LNCAP (cell line): Measurements from ENCODE around the gene MRGPRF.

Experiments used
- TF ChIP-seq, protein P1 (sequence below): fragments of 450-650 bp; IDR thresholded peaks from 2 replicates; pipeline ENCODE4 v1.5.1; 2017; ENCODE audit warnings: mild to moderate bottlenecking

MRGPRF gene

GRCh38 chr11:69037544-69037943, 24.5 kb upstream of the MRGPRF start:
- TF ChIP-seq, protein P1, sequence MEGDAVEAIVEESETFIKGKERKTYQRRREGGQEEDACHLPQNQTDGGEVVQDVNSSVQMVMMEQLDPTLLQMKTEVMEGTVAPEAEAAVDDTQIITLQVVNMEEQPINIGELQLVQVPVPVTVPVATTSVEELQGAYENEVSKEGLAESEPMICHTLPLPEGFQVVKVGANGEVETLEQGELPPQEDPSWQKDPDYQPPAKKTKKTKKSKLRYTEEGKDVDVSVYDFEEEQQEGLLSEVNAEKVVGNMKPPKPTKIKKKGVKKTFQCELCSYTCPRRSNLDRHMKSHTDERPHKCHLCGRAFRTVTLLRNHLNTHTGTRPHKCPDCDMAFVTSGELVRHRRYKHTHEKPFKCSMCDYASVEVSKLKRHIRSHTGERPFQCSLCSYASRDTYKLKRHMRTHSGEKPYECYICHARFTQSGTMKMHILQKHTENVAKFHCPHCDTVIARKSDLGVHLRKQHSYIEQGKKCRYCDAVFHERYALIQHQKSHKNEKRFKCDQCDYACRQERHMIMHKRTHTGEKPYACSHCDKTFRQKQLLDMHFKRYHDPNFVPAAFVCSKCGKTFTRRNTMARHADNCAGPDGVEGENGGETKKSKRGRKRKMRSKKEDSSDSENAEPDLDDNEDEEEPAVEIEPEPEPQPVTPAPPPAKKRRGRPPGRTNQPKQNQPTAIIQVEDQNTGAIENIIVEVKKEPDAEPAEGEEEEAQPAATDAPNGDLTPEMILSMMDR: no peak

GRCh38 chr11:69037074-69037473, 24.0 kb upstream of the MRGPRF start:
- TF ChIP-seq, protein P1: no peak

DNA sequence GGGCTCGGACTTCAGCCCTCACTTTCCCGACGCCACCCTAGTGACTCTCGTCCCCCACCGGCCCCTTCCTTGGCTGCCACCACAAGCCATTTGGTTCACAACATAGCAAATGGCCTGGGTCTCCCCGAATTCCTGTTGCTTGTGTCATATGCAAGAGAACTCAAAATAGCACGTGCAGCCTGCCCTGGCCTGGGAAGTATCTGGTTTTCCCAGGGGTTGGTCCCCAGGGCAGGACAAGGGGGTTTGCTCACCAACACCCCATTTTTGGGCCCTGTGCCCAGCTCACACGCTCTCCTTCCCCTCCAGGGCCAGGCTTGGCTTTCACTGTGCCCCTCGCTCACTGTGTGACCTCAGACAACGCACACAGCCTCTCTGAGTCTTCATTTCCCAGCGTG, 22.9 kb upstream of the MRGPRF start:
- TF ChIP-seq, protein P1: no peak

- TF ChIP-seq, protein P1: no peak
Measured at GRCh38 chr11:69035150-69035945, 22.3 kb upstream of the MRGPRF start.

- TF ChIP-seq, protein P1: no peak
Measured at GRCh38 chr11:69034123-69034867, 21.2 kb upstream of the MRGPRF start.

- TF ChIP-seq, protein P1: no peak
Measured at GRCh38 chr11:69033431-69033830, 20.4 kb upstream of the MRGPRF start.

DNA sequence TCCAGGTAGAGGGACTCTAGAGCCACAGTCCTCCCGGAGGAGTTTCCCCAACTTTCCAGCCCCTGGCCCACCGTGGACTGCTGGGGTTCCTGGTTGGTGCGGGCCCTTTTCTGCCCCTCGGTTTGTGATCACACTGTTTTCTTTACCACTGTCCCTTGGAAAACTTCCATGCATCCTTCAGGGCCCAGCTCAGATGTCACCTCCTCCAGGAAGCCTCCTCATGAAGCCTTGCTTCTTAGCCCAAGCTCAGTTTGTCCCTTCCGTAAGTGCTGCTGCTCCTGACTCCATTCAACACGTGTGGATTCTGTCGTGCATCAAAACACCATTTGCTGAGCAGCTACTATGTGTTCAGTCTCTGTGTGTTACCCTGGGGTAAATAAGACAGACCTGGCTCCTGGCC, 19.8 kb upstream of the MRGPRF start:
- TF ChIP-seq, protein P1: no peak
